Measurements from ENCODE around the gene GPRIN1.
"Not testable (repeated sequence)": the region's sequence is repeated elsewhere in the genome, so short reads cannot be mapped to it uniquely, and the experiment has no call there.

The GPRIN1 gene

DNA sequence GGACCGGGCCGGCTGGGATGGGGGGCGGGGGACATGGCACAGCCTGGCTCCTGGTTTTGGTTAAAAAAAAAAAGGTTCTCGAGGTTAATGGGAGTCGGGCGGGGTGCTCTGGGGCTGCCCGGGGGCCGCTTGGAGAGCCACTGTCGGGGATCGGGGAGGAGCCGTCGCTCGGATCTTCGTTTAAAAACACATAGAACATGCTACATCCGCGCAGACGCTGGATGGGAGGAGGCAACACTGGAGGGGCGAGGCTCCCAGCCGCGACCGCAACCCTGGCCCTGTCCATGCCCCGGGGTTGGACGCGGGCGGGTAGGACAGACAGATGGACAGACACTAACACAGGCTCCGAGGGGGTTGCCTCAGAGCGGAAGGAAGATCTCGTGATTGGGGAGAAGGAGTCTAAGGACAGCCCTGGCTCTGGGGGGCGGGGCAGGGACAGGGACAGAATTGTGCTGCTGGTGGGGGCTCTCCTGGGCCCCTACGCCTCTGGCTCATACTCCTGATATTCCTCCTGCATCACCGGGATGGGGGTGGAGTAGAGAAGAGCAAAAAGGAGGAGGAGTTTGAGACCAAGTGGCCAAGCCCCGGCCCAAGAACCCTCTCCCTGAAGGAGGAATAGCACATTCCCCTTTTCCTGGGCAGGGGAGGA is 10.5 kb upstream of the GPRIN1 start:
- DNase-seq, result no peak

DNA sequence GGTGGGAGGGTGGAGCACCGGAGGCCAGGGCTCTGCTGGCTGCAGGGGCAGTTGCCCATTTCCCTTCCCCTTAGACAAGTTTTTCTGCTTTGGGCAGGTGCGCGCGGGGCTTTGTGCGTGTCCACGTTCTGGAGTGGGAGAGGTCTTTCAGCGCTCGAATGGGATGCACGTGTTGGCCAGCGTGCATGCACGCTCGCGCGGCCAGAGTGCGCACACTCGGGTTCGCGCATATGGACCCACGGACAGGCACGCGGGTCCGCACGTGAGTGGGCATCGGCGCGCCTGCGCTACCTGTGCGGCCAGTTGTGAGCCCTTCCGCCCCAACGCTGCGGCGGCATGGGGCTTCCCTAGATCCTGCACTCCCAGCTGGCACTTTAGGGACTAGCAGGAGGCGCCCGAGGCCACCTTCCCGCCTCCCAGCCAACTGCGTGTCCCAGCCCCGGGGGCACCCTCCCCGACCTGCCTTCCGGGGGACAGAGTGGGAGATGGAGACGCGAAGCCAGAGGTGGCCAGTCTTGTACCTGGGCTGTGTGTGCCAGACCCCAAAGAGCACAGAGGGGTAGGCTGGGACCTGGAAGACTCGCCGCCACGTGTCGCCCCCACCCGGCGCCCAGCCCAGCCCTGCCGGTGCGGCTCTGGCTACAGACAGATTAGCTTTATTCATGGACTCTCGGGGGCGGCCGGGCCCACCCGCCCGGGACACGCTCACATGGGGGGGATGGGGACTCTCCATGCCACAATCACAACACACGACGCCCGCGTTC is 9.8 kb upstream of the GPRIN1 start:
- no peak for DNase-seq

DNA sequence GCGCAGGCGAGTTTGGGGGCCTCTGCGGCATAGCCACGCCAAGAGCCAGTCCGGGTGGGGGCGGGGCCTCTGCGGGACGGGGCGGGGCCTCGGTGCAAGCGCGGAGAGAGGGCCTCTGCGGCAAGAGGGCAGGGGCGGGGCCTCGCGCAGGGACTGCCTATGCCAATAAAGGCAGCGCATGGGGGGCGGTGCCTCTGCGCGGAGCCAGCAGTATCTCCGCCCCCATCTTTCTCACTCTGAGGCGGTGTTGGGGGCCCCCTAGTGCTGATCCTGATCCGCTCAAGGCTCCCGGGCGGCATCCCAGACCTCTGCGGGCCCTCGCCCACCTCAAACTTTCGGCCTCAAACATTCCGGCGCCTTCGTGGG is 9.2 kb upstream of the GPRIN1 start:
- peak; percentile 84 for DNase-seq

DNA sequence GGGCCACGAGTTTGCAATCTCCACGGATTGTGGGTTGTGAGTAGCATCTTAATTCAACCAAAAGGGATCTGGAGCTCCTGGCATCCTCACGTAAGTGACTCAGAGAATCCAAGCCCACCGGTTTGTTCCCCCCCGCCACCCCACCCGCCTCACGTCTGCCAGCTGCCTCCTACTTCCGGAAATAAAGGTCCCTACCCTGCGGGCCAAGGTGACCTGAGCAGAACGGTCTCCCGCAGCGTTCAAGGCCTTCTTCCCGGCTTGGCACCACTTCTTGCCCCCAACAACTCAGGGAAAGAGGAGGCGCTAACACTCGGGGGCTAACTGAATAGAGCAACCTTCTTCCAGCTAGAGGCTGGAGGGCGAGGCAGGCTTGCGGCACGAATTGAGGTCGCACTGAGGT is 8.8 kb upstream of the GPRIN1 start:
- DNase-seq, result no peak

DNA sequence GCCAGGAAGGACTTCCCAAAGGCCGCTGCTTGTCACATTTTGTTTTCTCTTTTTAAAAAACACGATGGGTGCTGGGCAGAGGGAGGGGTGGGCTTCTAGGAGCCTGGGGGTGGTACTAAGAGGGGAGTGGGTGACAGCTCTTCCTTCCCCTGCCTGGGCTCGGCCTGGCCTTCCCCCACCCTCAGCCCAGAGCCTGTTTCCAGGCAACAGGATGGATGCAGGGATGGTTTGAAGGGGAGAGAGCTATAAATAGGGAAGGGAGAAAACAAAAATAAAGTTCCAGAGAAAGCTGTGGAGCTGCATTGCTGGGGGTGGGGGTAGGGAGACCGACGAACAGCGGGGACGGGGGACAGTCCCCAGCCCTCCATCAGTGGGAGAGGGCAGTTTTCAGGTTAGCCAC is 6.6 kb upstream of the GPRIN1 start:
- no peak for DNase-seq

DNA sequence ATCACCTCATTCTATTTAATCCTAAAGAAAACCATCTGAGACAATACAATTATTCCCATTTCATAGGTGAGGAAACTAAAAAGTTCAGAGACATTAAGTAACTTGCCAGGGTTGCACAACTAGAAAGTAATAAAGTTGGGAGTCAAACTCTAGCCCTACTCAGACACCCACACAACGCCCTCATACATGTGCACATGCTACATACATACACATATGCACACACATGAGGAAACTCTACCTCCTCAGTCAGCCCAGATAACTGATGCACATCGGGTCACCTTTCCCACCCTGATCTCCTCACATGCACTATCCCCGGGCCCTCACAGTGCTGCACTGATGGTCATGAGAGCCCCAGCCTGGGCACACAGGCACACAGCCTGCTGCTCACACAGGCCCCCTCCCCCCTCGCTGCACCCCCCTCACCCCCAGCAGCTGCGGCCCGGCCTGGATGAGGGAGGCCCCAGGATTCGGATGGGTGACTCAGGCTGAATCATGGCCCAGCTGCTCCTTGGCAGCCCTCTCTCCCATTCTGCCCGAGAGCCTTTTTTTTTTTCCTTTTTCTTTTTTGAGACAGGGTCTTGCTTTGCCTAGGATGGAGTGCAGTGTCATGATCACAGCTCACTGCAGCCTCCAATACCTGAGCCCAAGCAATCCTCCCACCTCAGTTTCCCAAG is 5.0 kb upstream of the GPRIN1 start:
- DNase-seq, result no peak

DNA sequence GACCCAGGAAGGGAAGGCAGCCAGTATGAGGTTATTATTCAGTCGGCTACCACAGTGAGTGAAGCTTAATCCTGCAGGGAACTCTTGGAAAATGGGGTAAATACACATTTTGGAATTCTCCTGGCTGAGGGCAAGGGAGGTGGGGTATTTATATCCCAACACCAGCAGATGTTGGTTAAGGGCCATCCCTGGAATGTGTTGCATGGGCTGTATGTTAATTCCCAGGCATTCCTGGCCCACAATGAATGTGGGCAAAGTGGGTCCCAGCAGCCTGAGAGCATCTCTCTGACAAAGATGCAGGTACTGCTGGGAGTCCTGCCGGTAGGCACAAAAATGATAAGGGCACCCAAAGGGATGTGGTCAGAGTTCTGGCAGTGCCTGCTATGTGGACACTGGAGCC is 2.9 kb upstream of the GPRIN1 start:
- no peak for DNase-seq

DNA sequence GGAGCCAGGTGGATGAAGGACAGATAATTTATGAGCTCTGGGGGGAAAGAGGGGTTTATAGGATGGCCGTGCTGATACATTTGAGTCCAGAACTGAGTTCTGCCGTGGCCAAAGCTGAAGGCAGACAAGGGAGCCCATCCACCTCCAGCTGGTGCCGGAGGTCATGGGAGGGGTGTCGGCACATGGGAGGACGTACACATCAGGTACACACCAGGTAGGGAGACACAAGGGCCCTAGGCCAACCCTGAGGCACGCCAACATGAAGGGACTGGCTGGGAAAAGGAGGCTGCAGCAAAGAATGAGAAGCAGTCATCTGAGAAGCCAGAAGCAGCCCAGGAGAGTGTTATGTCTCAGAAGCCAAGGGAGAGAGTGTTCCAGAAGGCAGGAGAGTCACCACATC is 2.1 kb upstream of the GPRIN1 start:
- DNase-seq, result no peak

DNA sequence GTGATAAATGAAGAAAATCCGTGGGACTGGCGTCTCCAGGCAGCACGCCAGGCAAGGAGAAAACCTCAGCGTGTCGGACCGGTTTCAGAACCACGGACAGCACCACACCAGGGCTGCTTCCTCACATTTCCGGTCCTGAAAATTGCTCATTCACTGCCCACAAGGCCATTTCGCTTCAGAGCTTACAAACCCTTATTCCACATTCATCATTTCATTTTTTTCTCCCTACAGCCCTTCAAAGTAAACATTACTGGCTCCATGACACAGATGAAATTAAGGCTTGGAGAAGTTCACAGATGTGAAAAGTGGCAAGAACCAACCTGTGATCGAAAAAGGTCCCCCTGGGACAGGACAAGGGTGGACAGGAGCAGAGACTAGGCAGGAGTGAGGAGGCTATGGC is 1.5 kb upstream of the GPRIN1 start:
- DNase-seq, result peak; percentile 55

DNA sequence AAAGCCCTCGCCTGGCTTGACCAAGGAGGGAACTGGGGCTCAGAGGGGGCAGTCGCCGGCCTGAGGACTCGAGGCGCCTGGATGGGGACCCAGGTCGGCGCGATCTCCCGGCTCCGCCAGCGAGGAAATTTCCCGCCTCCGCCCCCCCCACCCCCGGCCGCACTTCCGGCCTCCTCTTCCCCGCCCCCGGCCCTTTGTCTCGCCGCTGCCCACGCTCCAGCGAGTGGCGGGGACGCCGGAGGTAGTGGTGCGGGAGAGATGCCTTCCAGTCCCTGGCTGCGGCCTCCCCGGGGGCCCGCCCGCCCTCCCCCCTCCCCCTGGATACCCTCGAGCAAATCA is 448 bp upstream of the GPRIN1 start:
- no peak for DNase-seq

DNA sequence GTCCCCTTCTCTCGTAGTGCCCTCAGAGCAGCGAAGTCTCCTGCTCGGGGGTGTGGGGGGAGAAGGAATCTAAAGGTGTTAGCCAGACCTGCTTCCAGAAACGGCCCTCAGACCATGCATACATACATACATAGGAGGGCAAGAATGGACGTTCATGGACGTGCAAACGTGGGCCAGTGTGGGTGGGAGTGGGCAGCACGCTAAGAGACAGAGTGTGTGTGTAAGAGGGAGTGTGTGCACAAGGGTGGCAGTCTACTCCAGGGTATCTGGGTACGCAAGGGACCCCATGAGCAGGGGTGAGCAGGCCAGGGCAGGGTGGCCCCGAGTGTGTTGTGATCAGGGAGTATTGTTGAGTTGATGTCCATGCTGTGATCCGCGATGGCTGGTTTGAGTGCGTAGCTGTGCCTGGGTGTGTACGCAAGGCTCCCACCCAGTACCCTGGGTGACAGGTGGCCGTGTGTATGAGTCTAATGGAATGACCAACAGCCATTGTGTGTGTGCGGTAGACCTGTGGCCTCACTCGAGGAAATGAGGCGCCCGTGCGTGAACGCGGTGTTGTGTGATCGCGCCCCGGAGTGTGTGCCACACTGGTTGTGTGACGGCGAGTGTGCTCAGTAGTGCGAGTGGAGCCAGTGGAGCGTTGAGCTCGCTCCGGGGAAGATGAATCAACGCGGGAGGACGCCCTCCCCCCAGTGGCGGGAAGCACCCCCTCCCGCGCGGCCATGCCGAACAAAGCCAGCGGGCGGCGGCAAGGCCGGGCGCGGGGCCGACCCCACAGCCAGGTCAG is 826 bp downstream of the GPRIN1 start:
- DNase-seq, result peak; percentile 14

DNA sequence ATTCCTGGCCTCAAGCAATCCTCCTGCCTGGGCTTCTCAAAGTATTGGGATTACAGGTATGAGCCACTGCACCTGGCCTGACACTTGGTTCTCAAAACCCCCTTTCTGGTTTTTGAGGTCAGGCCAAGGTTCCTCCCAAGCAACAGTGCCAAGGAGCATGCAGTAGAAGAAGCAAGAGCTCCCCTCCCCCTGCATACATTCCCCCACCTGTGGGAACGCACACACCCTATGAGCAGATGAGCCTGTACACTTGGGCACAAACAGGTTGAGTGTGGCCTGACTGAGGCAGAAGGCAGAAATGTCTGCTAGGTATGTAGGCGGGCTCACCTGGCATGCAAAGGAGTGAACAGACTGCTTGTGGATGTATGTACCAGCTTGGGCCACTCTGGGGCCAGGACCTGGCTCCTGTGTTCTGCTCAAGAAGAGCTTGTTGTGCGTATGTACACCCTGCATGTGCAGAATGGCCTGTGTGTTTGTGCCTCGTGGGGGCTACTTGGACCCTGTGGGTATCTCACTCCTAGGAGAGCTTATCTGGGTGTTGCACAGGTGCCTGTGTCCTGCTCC is 1.7 kb downstream of the GPRIN1 start:
- DNase-seq, result no peak

DNA sequence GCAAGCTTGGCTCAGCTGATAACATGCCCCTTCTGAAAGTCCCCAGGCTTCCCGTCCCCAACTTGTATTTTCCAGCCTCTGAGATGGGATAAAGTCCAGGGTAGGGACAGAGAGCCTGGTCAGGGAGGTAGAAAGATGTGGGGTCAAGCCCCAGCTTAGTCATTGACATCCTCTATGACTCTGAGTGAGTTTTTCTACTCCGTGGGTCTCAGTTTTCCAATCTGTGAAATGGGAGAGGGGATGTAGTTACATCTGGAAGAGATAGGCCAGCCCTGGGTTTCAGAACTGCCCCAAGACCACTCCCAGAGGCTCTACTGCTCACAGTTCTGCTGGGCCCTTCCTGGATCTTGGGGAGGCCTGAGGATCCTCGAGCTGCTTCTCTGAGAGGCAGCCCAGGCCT is 3.1 kb downstream of the GPRIN1 start:
- no peak for DNase-seq

DNA sequence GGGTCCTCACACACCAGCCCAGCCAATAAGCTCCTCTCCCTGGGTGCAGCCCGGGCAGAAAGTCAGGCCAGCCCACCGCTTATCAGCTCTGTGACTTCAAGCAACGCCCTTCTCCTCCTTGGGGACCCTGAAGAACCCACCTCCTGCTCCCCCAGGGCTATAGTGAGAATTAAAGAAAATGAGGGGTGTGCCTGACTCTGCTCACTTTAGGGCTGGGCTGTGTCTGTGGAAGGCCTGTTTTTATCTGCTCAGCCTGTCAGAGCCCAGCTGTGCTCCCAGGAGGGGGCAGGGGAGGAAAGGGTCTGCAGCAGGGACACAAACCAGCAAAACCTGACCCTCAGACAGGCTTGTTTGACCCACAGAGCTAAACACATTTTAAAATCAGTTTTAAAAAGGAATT is 3.9 kb downstream of the GPRIN1 start:
- DNase-seq, result no peak

DNA sequence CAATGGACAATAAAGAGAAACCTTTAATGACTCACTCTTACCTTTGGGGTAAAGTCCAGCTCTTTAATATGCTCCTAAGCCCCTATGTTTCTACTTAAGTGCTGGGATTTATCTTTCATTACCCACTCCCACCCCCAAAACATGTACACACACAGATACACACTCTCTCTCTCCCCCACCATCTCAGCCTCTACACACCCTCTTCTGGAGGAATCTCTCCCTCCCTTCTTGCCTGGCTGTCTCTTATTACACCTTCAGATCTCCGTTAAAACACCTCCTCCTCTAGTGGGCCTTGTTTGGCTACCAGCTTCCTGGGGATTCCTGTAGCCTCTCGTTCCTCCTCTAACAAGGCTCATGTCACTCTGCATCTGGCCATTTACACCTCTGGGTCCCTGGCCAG is 6.9 kb downstream of the GPRIN1 start:
- no peak for DNase-seq

DNA sequence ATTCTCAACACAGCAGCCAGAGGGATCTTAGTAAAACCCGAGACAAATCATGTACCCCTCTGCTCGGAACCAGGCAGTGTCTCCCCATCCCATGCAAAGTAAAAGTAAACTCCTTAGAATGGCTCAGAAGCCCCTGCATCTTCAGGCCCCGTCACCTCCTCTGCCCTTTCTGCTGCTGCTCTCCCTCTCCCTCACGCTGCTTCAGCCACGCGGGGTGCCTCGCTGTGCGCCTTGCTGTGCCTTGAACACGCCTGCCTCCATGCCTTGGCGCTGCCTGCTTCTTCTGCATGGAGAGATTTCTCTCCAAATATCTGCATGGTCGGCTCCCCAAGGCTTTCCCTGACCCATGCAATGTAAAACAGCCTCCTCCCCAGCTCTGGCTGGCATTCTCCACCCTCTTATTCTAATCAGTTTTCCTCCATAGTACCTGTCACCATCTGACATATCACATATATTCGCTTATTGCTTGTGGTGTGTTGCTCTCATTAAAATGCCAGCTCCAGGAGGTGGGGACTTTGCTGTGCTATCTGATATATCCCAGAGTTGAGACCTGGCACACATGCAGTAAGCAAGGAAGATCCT is 8.0 kb downstream of the GPRIN1 start:
- DNase-seq, result no peak

DNA sequence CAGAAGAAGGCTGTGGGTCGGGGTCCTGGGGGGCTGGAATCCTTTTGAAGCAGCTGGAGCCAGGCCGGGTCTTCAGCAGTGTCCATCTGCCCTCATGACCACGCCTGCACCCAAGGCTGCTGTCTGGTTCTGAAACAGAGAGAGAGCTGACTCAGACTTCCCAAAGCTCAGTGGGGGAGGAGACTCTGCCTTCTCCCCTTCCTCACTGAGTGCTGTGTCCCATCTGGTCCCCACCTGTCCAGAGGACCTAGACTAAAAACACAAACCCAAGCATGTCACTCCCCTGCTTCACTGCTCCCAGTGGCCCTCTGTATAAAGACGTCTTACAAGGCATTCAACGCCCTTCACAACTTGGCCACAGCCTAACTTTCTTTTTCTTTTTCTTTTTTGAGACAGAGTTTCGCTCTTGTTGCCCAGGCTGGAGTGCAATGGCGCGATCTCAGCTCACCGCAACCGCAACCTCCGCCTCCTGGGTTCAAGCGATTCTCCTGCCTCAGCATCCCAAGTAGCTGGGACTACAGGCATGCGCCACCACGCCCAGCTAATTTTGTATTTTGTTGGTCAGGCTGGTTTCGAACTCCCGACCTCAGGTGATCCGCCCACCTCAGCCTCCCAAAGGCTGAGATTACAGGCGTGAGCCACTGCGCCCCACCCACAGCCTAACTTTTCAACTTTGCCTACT is 10.1 kb downstream of the GPRIN1 start:
- DNase-seq, result not testable (repeated sequence)

DNA sequence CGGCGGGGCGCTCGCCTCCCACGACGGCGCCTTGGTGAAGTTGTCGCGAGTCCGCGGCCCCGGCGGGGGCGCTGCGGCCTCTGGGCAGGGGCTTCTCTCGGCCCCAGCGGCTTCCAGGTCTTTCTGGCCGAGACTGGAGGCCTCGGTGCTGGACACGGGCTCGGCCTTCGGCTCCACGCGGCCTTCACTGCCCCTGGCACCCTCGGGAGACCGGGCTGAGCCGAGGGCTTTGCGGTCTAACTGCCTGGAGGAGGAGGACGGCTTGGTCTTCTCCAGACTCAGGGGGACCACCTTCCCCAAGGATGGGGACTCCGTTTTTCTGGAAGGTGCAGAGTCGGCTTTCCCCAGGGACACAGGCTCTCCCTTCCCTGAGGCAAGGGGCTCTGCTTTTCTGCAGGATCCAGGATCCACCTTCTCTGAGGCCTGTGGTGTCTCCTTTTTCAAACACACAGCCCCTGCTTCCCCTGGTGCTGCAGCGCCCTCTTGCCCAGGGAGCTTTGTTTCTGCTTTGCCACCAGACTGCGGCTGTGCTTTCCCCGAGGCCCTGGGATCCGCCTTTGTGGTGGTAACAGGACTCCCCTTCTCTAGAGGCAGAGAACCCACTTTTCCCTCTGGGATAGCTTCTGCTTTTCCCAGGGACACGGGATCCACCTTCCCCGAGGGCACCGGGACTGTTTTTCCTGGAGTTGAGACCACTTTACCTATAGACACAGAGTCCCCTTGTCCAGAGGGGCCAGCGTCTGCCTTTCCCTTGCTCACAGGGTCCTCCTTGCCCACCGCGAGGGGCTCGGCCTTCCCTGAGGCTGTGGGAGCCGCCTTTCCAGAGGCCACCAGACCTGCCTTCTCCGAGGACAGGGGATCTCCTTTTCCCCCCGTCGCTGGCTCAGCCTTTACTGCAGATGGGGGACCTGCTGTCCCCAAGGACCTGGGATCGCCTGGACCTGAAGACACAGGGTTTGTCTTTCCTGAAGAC is 12.3 kb downstream of the GPRIN1 start:
- DNase-seq, result no peak

DNA sequence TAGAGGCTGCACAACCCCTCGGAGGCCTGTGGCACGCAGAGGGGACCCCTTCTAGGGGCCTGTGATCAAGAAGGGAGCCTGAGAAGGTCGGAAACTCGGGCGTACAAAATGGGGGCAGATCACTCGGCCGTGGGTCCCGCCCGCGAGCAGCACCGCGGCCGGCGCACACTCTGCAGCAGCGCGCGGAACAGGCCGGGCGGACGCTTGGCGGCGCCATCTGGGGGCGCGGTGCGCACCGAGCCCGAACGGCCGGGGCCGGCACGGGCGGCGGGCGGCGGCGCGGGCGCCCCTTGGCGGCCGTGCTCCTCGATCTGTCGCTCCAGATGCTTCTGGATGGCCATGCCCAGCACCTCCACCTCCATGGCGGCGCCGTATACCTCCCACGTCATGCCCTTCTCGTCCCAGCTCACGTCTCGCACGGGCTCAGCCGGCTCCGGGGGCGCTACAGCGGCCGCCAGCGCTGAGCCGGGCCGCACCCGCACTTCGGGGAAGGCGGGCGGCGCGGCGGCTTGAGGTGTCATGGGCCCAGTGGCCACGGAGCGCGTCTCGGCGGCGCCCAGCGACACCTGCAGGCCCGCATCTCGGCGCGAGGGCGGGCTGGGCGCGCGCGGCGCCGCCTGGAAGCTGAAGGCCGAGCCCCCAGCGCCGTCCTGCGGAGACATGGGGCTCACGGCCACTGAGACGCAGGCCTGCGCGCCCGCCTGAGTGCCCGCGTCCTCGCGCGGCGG is 13.1 kb downstream of the GPRIN1 start:
- peak; percentile 73 for DNase-seq

DNA sequence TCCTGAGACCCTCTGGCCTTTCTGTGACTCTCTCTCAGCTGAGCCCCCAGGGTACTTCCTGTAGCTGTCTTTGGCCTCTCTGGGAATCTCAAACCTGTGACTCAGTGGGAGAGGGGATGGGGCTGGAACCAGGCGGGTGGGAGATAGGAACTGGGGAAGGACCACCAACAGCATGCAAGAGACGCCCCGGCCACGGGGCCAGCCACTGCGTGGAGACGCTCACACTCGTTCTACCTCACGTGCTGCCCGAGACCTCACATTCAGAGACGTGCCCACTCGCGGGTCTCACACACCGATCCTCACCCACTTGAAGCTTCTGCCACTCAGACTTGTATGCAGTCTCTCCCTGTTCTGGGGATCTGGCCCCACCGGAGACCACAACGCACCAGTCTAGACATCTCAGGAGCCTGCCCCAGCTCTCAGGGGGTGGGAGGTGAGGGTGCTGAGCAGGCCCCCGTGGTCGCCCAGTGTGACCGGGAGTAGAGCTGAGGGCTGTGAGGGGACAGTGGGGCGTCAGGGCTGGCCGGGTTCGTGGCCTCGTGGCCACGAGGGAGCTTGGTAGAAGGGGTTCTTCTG is 13.8 kb downstream of the GPRIN1 start:
- DNase-seq, result no peak

Measured in activated CD4-positive, alpha-beta T cell treated with anti-CD3 and anti-CD28 coated beads, Interleukin-10, Interleukin-2, amounts not matched to agents 100 ng/mL and 50 ng/mL, durations not matched to agents 16 hours and 8 hours (primary cell).